Activated CD4-positive, CD25-positive, alpha-beta regulatory T cell treated with anti-CD3 and anti-CD28 coated beads, Interleukin-2, amount 50 U/mL, for 24 hours (primary cell): ENCODE results near the gene ARHGEF37.

ENCODE experiments used
- ATAC-seq, 2 donors: fragments of 150-1000 bp; cut with Tn5 transposase; one replicate each; pipeline ENCODE4 v1.10.0; 2021; ENCODE audit warnings: mild to moderate bottlenecking in 1 of 2, moderate library complexity in 1 of 2

ARHGEF37 gene

DNA sequence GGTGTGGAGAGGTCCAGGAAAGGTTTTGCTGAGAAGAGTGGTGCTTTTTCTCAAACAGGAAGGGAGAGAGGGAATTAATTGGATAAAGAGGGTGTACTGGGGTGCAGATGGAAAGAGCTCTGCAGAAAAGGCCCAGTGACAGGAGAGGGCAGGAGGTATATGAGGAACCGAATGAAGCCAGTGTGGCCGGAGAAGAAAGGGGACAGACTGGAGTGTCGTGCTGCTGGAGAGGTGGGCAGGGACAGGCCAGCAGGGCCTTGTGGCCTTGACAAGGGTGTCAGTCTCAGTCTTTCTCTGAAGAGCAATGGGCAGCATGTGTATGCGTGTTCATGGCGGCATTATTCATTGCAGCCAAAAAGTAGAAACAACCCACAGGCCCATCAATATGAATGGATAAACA lies 48.1 kb downstream of the ARHGEF37 start:
- ATAC-seq = no peak

DNA sequence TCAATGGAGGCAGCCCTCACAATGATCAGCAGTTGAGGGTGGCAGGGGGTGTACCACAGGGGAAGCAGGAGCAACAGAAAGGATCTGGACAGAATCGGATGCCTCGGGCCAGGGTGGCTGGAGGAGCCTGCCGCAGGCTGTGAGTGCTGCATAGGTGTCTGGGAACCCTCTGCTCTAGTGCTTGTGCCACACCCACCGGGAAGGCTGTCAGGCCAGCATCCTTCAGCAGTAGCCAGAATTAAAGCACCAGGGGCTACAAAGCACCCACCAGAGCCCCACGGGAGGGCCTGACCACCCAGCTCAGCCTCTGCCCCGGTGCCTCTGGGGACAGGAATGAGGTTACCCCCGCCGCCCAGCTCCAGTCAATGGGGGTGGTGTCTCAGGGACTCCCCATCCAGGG lies 49.0 kb downstream of the ARHGEF37 start:
- no peak for ATAC-seq

DNA sequence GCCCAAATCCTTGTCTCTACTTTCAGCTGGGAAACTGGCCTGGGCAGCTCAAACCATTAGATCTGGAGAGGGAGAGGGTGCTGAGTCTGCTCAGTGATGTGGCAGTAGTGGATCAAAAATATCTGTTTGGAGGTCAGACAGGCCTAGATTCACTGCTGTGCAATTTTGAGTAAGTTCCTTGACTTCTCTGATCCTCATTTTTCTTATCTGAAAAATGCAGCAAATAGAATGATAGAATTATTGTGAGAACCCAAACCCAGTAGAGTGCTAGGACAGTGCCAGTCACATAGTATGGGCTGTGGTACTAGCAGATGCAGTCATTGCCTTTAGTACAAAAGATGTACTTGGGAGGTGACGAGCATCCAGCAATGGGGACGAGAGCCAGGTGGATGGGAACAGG lies 50.2 kb downstream of the ARHGEF37 start:
- ATAC-seq = no peak

DNA sequence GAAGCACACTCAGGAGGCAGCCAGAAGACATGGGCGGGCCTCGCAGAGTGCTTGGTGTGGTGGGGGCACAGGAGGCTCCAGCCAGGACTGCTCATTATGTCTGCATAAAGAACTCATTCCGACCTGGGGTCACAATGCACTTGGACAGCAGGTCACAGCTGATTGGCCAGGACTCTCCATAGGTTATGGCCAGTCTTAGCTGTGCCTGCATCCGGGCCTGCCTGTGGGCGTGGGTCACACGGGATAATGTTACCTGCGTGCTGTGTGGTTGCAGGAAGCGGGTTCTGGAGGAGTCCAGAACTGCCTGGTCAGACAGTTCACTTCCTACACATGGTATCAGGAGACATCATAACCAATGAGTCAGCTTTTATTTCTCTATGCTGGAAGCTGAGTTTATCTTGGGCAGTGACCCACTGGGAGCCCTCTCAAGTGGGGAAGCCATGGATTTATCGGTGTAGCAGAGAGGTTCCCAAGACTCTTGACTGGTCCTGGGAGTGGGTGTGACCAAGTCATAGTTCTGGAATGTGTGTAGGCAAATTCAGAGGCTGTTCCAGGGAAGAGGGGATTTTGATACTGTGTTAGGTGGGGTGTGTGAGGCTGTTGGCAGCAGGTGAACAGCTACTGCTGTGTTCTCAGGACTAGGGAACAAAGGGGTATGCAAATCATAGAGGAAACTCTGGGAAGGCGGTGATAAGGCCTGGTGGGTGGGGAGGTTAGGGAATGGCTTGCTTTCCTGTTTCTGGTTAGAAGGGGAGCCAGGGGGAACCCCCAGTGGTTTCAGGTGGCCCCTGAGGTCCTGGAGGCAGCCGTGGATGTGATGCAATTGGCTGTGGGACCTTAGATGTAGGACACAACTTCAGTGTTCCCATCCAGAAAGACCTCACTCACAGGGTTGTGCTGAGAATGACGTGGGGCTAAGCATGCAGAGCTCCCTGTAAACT lies 51.3 kb downstream of the ARHGEF37 start:
- no peak for ATAC-seq

GRCh38 chr5:149633476-149634350 lies 52.4 kb downstream of the ARHGEF37 start:
- ATAC-seq = no peak

DNA sequence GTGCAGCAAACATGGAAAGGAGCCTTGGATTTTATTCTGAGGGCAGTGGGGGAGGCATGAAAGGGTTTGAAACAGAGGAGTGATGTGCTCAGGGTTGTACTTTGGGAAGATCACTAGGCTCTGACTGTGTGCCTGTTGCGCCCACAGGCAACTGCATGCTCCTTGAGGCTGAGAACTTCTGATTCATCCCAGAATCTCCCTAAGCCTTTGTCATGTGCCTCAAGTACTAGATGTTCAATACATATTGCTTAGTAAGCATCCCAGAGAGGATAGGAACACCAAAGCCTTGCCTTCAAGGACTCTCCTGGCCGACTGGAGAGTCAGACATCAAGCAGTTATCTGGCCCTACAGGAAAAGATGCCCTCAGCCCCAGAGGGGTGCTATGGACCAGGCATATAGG lies 54.1 kb downstream of the ARHGEF37 start:
- no peak for ATAC-seq

- no peak for ATAC-seq
These were observed 55.0 kb downstream of the ARHGEF37 start for GRCh38 chr5:149636191-149636860.

GRCh38 chr5:149636861-149637246 lies 55.6 kb downstream of the ARHGEF37 start:
- no peak for ATAC-seq

DNA sequence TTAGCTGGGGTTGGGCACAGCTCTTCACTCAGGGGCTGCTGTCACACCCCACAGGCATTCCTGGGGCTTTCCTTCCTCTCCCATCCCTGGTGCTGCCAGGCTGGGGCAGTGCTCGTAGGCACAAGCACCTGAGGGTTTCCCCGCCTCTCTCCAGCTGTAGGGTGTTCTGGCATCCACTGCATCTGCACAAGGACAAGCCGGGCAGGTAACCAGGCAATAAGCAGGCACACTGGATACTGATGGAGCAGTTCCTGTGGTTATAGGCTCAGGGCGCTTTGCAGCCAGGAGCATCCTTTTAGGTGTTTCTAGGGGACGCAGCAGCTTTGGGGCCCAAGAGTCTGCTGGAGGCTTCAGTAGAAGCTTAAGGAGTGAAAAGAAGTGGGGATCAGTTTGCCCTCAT lies 56.8 kb downstream of the ARHGEF37 start:
- no peak for ATAC-seq

- ATAC-seq = no peak
These were observed 57.4 kb downstream of the ARHGEF37 start for GRCh38 chr5:149638546-149639241.

- no peak for ATAC-seq
These were observed 58.4 kb downstream of the ARHGEF37 start for GRCh38 chr5:149639737-149640136.

- no peak for ATAC-seq
These were observed 59.2 kb downstream of the ARHGEF37 start for GRCh38 chr5:149640350-149640999.

DNA sequence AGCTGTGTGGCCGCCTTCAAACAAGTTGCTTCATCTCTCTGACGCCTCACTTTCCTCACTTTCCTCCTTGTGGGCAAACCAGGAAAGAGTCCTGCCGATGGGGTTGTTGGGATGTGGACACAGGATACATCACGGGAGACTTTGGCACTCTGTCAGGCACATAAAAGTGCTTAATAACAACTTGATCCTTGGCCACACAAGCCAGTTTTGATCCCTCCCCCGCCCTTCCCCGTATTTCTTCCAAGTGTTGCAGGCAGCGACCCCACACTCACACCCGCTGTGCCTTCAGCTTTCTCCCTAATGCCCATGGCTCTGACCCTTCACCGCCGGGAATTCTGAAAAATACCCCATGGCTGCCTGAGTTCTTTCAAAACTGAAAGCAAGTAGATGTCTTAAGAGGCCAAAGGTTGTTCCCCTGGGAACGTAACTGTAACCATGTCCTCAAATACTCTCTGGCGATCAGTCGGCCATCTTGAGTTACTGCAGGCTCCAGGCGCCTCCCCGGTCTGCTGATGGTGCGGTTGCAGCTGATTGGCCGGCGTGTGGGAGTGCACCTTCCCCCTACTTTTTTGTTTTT lies 59.8 kb downstream of the ARHGEF37 start:
- ATAC-seq = no peak

DNA sequence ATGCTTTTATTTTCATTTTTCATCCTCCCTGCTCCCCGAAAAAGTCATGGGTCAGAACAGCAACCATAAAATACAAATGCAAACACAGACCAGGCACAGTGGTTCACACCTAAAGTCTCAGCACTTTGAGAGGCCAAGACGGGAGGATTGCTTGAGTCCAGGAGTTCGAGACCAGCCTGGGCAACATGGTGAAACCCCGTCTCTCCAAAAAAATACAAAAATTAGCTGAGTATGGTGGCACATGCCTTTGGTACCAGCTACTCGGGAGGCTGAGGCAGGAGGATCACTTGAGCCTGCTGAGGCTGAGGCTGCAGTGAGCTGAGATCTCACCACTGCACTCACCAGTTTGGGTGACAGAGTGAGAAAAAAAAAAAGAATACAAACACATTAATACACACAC lies 60.3 kb downstream of the ARHGEF37 start:
- no peak for ATAC-seq

- ATAC-seq = no peak
These were observed 62.5 kb downstream of the ARHGEF37 start for GRCh38 chr5:149643781-149644180.

DNA sequence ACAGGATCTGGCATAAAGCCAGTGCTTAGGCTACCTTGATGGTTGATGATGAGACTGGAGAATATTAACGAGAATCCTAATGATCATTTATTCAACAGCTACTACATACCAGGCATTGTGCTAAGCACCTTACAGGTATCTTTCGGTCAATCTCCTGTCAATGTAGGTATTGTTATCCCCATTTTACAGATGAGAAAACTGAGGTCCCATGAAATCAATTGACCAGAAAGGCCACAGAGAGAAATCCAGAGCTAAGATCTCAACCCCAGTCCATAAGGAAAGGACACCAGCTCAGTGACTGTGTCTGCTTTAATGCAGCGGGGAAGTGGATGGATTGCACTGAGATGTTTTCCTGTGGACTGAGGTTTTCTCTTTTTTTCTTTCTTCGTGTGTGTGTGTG lies 63.3 kb downstream of the ARHGEF37 start:
- no peak for ATAC-seq

GRCh38 chr5:149645236-149645635 lies 63.9 kb downstream of the ARHGEF37 start:
- no peak for ATAC-seq

DNA sequence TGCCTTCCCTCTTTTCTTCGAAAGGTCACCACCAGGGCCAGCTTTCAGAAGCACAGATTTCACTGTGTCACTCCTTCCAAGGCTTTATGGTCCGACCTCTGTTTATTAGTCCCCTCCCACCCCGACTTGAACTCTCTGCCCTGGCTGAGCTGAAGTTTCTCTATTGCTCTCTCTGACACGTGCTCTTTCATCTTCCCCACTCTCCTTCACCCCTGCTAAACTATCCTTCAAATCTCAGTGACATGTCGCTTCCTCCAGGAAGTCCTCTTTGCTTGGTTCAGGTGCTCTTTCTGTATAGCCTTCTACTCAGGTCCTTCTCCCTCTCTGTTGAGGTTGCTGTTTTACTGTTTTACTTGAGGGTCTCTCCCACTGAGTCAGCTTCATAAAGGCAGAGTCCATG lies 64.4 kb downstream of the ARHGEF37 start:
- ATAC-seq = no peak

DNA sequence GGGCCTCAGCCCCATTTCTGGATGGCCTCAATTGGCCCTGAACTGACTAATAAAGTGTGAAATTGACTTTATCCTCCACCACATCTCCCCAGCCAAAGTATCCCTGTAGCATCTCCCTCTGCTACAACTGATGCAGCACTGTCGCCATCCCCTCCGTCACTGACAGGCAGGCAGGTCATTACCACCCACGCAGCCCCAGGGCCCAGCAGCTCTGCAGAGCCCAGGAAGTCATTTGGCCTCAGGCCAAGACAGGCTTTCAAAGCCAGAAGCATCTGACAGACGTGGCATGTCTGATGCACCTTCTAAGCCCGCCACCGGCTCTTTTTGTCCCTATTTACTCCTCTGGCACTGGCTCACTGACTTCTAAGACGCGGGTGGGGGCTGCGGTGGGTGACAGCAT lies 65.3 kb downstream of the ARHGEF37 start:
- ATAC-seq = peak in 1 of 2 donors; percentile 17

- no peak for ATAC-seq
These were observed 66.0 kb downstream of the ARHGEF37 start for GRCh38 chr5:149647334-149647733.
